ENCODE data around the gene DNAJA2.

DNA sequence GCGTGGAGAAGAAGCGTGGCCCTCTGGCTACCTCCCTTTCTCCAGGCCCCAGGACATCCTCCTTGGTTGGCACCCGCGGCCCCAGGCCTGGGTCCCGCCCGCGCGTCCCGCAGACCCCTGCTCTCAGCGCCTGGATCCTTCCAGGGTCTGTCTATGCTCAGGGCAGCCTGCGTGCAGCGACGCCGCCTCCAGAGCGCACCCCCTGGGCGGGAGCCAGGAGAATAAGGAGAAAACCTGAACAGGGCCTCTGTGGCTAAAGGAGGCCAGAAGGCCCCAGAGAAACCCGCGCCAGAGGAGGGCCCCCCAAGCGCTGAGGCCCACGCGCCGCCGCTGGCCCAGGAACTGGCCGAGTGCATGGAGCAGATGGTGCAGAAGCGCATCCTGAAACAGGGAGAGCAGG, 40.4 kb upstream of the DNAJA2 start:
- TF ChIP-seq POLR2A (IDR thresholded peaks at IDR 0.05), result no peak
- TF ChIP-seq, protein P1, sequence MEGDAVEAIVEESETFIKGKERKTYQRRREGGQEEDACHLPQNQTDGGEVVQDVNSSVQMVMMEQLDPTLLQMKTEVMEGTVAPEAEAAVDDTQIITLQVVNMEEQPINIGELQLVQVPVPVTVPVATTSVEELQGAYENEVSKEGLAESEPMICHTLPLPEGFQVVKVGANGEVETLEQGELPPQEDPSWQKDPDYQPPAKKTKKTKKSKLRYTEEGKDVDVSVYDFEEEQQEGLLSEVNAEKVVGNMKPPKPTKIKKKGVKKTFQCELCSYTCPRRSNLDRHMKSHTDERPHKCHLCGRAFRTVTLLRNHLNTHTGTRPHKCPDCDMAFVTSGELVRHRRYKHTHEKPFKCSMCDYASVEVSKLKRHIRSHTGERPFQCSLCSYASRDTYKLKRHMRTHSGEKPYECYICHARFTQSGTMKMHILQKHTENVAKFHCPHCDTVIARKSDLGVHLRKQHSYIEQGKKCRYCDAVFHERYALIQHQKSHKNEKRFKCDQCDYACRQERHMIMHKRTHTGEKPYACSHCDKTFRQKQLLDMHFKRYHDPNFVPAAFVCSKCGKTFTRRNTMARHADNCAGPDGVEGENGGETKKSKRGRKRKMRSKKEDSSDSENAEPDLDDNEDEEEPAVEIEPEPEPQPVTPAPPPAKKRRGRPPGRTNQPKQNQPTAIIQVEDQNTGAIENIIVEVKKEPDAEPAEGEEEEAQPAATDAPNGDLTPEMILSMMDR (IDR thresholded peaks at IDR 0.05), result no peak

All from thyroid gland (tissue), 4 donors.